NCI-H345 treated with DMSO at 0.1 percent for 48 hours (cell line): ENCODE measurements around the gene MRPS10.
"Not testable (repeated sequence)": the region's sequence is repeated elsewhere in the genome, so short reads cannot be mapped to it uniquely, and the experiment has no call there.

Experiments used
- DNase-seq: peaks from one replicate; lab custom pipeline; 2025; ENCODE audit not compliant: unreplicated experiment; lab: John Stamatoyannopoulos, UW

Gene MRPS10

DNA sequence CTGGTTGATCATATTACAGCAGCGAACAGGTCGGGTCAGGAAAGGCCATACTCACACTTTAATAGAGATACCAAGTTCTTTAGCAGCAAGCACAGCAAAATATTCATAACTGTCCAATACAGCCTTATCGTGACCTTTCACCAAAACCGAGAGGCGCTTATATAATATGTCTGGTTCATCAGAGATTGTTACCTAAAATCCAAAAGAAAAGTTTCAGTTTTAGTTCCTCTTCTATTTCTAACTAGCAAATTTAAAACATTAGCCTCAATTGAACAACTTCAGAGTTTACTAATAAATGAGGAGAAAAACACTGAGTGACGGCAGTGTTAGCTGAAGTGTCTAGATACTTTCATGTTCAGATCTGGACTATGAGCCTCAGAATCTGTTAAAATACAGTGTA lies 5.9 kb downstream of the MRPS10 start:
- no peak for DNase-seq

DNA sequence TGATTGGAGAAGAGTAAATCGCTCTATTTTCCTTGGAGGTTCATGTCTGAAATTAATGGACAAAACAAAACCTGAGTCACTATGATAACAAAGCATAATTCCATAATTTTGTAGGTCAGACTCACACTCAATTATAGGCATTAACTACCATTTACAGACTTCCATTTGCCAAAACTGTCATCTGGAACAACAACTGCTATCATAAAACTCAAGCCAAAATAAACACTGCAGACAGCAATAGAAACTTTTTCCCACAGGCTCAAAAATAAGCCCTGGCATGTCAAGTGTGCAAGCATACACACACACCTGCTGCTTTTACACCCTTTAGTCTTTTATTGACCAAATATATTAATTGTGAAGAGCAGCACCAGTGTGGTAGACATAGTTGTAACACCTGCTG lies 7.1 kb downstream of the MRPS10 start:
- peak; percentile 38 for DNase-seq

GRCh38 chr6:42207559-42207958 lies 10.1 kb downstream of the MRPS10 start:
- not testable (repeated sequence) for DNase-seq

DNA sequence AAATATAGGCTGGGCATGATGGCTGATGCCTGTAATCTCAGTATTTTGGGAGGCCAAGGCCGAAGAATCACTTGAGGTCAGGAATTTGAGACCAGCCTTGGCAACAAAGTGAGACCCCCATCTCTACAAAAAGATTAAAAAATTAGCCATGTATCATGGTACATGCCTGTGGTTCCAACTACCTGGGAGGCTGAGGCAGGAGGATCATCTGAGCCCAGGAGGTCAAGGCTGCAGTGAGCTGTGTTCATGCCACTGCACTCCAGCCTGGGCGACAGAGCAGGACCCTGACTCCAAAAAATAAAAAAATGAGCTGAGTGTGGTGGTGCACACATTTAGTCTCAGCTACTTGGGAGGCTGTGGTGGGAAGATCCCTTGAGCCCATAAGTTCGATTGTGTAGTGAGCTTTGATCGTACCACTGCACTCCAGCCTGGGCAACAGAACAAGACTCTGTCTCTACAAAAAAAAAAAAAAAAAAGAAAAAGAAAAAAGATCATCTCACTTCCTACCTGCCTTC lies 12.8 kb downstream of the MRPS10 start:
- DNase-seq = no peak

GRCh38 chr6:42203183-42203582 lies 14.5 kb downstream of the MRPS10 start:
- no peak for DNase-seq

GRCh38 chr6:42202131-42202915 lies 15.3 kb downstream of the MRPS10 start:
- DNase-seq = not testable (repeated sequence)

GRCh38 chr6:42201382-42201781 lies 16.3 kb downstream of the MRPS10 start:
- no peak for DNase-seq

- DNase-seq = no peak
Observed at GRCh38 chr6:42200035-42200434, 17.6 kb downstream of the MRPS10 start.

- no peak for DNase-seq
Observed at GRCh38 chr6:42199106-42199981, 18.3 kb downstream of the MRPS10 start.

DNA sequence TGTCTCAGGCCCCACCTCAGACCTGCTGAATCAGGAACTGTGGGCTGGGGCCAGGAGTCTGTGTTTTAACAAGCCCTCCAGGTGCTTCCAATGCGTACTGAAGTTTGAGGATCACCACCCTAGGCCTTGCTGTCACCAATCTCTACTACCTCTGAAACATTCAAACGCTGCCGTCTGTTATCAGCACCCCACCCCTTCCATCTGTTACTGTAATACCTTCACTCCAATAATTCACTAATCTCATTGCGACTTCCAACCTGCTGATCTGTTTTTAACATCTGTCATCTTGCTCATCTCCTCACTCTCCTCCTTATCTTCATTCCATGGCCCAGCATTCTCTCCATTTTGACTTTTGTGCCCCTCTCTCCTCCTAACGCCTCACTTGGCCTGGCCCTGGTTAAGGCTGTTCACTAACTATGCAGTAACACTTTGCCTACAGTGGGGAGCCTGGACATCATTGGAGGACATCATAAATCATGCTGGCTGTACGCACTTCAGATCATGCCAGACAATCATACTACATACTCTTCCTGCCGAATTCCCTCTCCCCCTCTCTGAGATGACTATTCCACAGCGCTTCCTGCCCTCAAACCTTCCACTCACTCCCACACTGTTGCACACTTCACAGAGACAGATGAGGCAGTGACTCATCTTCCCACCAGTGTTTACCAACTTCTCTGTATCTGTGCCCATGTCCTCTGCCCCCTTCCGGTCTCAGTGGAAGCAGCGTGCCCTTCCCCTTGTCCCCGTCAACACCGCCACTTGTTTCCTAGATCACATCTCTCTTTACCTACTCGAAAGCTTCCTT lies 19.9 kb downstream of the MRPS10 start:
- no peak for DNase-seq

DNA sequence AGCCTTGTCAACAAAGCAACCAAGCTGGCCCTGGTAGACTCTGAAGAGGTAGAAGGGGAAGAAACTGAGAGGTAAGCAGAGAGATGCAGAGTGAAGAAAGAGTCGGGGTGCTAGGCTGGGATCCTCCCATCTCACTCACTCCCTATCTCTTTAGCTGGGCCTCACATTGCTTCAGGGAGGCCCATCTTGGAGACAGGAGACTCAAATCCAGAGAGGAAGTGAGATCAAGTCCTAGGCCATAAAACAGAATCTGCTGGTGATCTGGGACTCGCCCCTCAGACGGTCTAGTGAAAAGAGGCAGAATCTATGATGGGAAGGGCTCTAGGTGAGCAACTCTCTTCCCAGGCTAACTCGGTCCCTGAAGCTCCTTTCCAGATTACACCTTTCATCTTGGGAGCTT lies 22.2 kb downstream of the MRPS10 start:
- no peak for DNase-seq

- DNase-seq = no peak
Observed at GRCh38 chr6:42194056-42194455, 23.6 kb downstream of the MRPS10 start.

DNA sequence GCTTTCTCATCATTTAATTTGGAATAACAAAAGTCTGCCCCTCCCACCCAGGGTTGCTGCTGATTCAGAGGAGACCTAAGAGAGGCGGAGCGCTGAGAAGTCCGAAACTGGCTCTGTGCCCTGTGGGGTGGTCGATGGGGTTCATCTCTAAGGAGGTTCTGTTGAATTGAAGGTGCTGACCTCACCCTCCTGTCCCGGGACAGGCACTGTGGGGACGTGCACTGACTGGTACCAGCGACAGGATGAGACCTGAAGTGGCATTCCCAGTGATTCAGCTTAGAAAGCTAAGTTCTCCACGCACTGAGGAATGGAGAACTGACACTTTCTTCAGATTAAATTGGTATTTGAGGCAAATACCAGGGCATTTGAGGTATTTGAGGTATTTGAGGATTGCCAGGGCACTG lies 24.2 kb downstream of the MRPS10 start:
- DNase-seq = no peak

DNA sequence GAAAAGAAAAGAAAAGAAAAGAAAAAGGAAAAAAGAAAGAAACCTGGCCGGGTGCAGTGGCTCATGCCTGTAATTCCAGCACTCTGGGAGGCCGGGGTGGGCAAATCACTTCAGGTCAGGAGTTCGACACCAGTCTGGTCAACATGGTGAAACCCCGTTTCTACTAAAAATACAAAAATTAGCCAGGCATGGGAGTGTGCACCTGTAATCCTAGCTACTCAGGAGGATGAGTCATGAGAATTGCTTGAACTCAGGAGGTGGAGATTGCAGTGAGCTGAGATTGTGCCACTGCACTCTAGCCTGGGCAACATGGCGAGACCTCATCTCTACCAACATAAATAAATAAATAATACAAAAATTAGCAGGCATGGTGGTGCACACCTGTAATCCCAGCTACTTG lies 25.3 kb downstream of the MRPS10 start:
- DNase-seq = not testable (repeated sequence)

DNA sequence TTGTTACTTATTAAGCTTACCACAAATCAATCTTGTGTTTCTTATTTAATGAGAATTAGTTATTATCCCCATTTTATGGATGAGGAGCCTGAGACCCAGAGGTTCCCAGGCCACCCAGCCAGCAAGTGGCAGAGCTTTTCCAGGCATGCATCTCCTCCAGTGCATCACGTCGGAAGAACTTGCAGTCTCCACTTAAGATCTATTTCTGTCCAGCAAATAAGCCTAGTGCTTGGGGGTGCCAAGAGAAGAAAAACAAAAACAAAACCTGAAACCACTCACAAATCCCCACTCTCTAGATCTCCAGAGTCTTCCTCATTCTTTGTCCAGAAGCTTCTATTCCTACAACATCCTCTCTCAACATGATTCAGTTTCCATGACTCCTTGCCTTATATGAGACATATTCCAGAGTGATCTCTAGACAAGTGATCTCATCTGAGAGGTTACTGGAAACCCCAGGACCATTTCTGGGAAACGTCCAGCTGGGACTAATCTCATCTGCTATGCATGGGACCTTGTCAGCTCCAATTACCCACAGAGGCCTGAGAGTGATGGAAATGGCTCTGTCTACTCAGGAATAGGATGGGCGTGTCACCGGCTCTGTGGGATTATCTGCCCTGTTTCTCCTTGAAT lies 27.0 kb downstream of the MRPS10 start:
- no peak for DNase-seq

- DNase-seq = no peak
Observed at GRCh38 chr6:42188406-42188805, 29.3 kb downstream of the MRPS10 start.

DNA sequence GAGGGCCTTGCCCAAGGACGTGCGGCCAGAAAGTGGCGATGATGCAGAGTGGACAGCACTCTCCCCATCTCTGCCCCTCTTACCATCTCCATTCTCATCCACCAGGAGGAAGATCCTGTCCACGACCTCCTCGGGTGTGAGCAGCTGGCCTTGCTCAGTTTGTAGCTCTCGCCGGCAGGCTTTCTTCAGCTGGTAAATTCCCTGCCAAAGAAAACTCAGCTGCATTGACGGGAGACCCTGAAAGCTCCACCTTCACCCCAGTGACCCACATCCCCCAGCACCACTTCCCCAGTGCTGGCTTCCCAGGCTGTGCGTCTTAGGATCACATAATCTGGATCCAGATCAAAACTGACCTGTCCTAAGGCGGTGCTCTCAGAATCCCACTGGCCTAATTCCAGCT lies 32.1 kb downstream of the MRPS10 start:
- DNase-seq = no peak

GRCh38 chr6:42184475-42184874 lies 33.2 kb downstream of the MRPS10 start:
- no peak for DNase-seq

- no peak for DNase-seq
Observed at GRCh38 chr6:42182101-42182500, 35.6 kb downstream of the MRPS10 start.

- no peak for DNase-seq
Observed at GRCh38 chr6:42179945-42180313, 37.7 kb downstream of the MRPS10 start.
